H9 (cell line): ENCODE measurements around the gene EFHD2. TPM values are rescaled to one million over a fixed set of nuclear protein-coding genes. Genes with fewer than 3 reads are reported as not detected.

Experiments
- DNase-seq: peaks from one replicate; pipeline ENCODE4 v3.0.0-alpha.2; 2017
- H2AFZ ChIP-seq: one replicate; pipeline ENCODE4 v1.6.1; 2013; ENCODE audit warnings: mild to moderate bottlenecking, low read length, control low read depth, moderate library complexity
- H2AK5ac ChIP-seq: 2 replicates; pipeline ENCODE4 v1.6.1; 2013; ENCODE audit warnings: low read length, control low read depth, mixed read lengths; ENCODE audit not compliant: insufficient read length
- H2BK120ac ChIP-seq: one replicate; pipeline ENCODE4 v1.6.1; 2013; ENCODE audit warnings: low read depth, mild to moderate bottlenecking, low read length, control low read depth, inconsistent platforms; ENCODE audit not compliant: poor library complexity, severe bottlenecking
- H2BK12ac ChIP-seq: 2 replicates; pipeline ENCODE4 v1.6.1; 2013; ENCODE audit warnings: low read length, control low read depth, mixed read lengths, low read depth; ENCODE audit not compliant: insufficient read length
- H2BK15ac ChIP-seq: 2 replicates; pipeline ENCODE4 v1.6.1; 2013; ENCODE audit warnings: low read depth, low read length, control low read depth
- H2BK20ac ChIP-seq: one replicate; pipeline ENCODE4 v1.6.1; 2013; ENCODE audit warnings: low read depth, mild to moderate bottlenecking, low read length, control low read depth, inconsistent platforms; ENCODE audit not compliant: poor library complexity, severe bottlenecking
- H2BK5ac ChIP-seq: 2 replicates; pipeline ENCODE4 v1.6.1; 2013; ENCODE audit warnings: low read length, control low read depth, mixed read lengths; ENCODE audit not compliant: insufficient read length
- H3K14ac ChIP-seq: 2 replicates; pipeline ENCODE4 v1.6.1; 2013; ENCODE audit warnings: low read length, control low read depth; ENCODE audit not compliant: insufficient read depth
- H3K18ac ChIP-seq: 2 replicates; pipeline ENCODE4 v1.6.1; 2013; ENCODE audit warnings: low read depth, mild to moderate bottlenecking, mixed read lengths, low read length, control low read depth; ENCODE audit not compliant: insufficient read length
- H3K23ac ChIP-seq: 2 replicates; pipeline ENCODE4 v1.6.1; 2013; ENCODE audit warnings: low read length, control low read depth, mixed read lengths, low read depth; ENCODE audit not compliant: insufficient read length
- H3K23me2 ChIP-seq: 2 replicates; pipeline ENCODE4 v1.6.1; 2013; ENCODE audit warnings: low read depth, mild to moderate bottlenecking, mixed read lengths, low read length, control low read depth; ENCODE audit not compliant: insufficient read length, poor library complexity, severe bottlenecking
- H3K27ac ChIP-seq: 2 replicates; pipeline ENCODE4 v1.5.1; 2013; ENCODE audit warnings: low read length, control low read depth, mixed read lengths, low read depth; ENCODE audit not compliant: insufficient read length
- H3K27me3 ChIP-seq: 2 replicates; pipeline ENCODE4 v1.6.1; 2013; ENCODE audit warnings: low read length, control low read depth, inconsistent platforms; ENCODE audit not compliant: insufficient read depth
- H3K4ac ChIP-seq: 2 replicates; pipeline ENCODE4 v1.6.1; 2013; ENCODE audit warnings: low read depth, mild to moderate bottlenecking, control low read depth, inconsistent platforms, low read length, moderate library complexity
- H3K4me1 ChIP-seq: 2 replicates; pipeline ENCODE4 v1.6.1; 2013; ENCODE audit warnings: low read length, control low read depth, inconsistent platforms; ENCODE audit not compliant: insufficient read depth
- H3K4me2 ChIP-seq: 2 replicates; pipeline ENCODE4 v1.6.1; 2013; ENCODE audit warnings: low read length, control low read depth, mixed read lengths; ENCODE audit not compliant: insufficient read length, insufficient read depth
- H3K56ac ChIP-seq: 2 replicates; pipeline ENCODE4 v1.6.1; 2013; ENCODE audit warnings: low read depth, mild to moderate bottlenecking, mixed read lengths, low read length, control low read depth; ENCODE audit not compliant: insufficient read length
- H3K79me1 ChIP-seq: 2 replicates; pipeline ENCODE4 v1.6.1; 2013; ENCODE audit warnings: low read depth, mild to moderate bottlenecking, moderate library complexity, low read length, control low read depth, inconsistent platforms; ENCODE audit not compliant: insufficient read depth, poor library complexity, severe bottlenecking
- H3K79me2 ChIP-seq: 2 replicates; pipeline ENCODE4 v1.6.1; 2013; ENCODE audit warnings: low read length, control low read depth, inconsistent platforms; ENCODE audit not compliant: insufficient read depth
- H3K9ac ChIP-seq: 2 replicates; pipeline ENCODE4 v1.6.1; 2013; ENCODE audit warnings: low read length, control low read depth, mixed read lengths; ENCODE audit not compliant: insufficient read length; ENCODE audit errors: extremely low read depth
- H3K9me3 ChIP-seq: one replicate; pipeline ENCODE4 v1.6.1; 2013; ENCODE audit warnings: low read depth, low read length, inconsistent platforms; ENCODE audit not compliant: control insufficient read depth
- H3T11ph ChIP-seq: one replicate; pipeline ENCODE4 v1.6.1; 2013; ENCODE audit warnings: mild to moderate bottlenecking, low read length, control low read depth, inconsistent platforms
- H4K20me1 ChIP-seq: one replicate; pipeline ENCODE4 v1.6.1; 2013; ENCODE audit not compliant: control insufficient read depth, insufficient read length, insufficient read depth
- H4K5ac ChIP-seq: 2 replicates; pipeline ENCODE4 v1.6.1; 2013; ENCODE audit warnings: low read depth, mild to moderate bottlenecking, mixed read lengths, low read length, control low read depth; ENCODE audit not compliant: insufficient read length
- H4K8ac ChIP-seq: replicated peaks from 2 replicates; pipeline ENCODE4 v1.6.1; 2013; ENCODE audit warnings: low read length, control low read depth, mixed read lengths, low read depth; ENCODE audit not compliant: insufficient read length
- H4K91ac ChIP-seq: 2 replicates; pipeline ENCODE4 v1.6.1; 2013; ENCODE audit warnings: low read depth, mild to moderate bottlenecking, moderate library complexity, mixed read lengths, low read length, control low read depth; ENCODE audit not compliant: insufficient read length
- H3K27ac Mint-ChIP-seq, 3 experiments: 2 replicates in 2 of 3; 3 replicates in 1 of 3; pipeline ENCODE4 v1.8.0; 2020 to 2021; ENCODE audit warnings: mixed read lengths in 3 of 3, mild to moderate bottlenecking in 1 of 3, moderate library complexity in 1 of 3
- H3K27me3 Mint-ChIP-seq: 2 replicates; pipeline ENCODE4 v1.8.0; 2021; ENCODE audit warnings: low read depth, mild to moderate bottlenecking, moderate library complexity, mixed read lengths
- H3K36me3 Mint-ChIP-seq, 3 experiments: 2 replicates in 2 of 3; 3 replicates in 1 of 3; pipeline ENCODE4 v1.8.0; 2020 to 2021; ENCODE audit warnings: low read depth in 3 of 3, mixed read lengths in 3 of 3; ENCODE audit not compliant: insufficient read depth in 1 of 3
- H3K4me1 Mint-ChIP-seq, 2 experiments: 2 replicates each; pipeline ENCODE4 v1.8.0; 2020; ENCODE audit warnings: mixed read lengths in 2 of 2
- H3K4me3 Mint-ChIP-seq, 2 experiments: 2 replicates in 1 of 2; 3 replicates in 1 of 2; pipeline ENCODE4 v1.8.0; 2020 to 2021; ENCODE audit warnings: mild to moderate bottlenecking in 2 of 2, mixed read lengths in 2 of 2, moderate library complexity in 1 of 2
- H3K9me3 Mint-ChIP-seq, 2 experiments: 2 replicates in 1 of 2; 3 replicates in 1 of 2; pipeline ENCODE4 v1.8.0; 2020; ENCODE audit warnings: mild to moderate bottlenecking in 2 of 2, mixed read lengths in 2 of 2, moderate library complexity in 1 of 2
- WGBS: extraction: QIAGEN DNeasy Blood & Tissue Kit; methylation state at CpG from one replicate; pipeline ENCODE4 v1.1.7; 2013; ENCODE audit warnings: missing lambda C conversion rate, low lambda C conversion rate, mixed read lengths; ENCODE audit not compliant: insufficient read length; ENCODE audit errors: extremely low coverage; 5-methylcytosine and 5-hydroxymethylcytosine counted together
- total RNA-seq: library from RNA; stranded (reverse); gene quantifications from 2 replicates; pipeline ENCODE4 v1.2.1, GENCODE V29; 2021
- TF ChIP-seq, protein P1 (sequence below): fragments of 200-600 bp; sonication (generic); conservative IDR thresholded peaks from 3 replicates; pipeline ENCODE4 v1.8.0; 2021; ENCODE audit warnings: antibody characterized with exemption, mild to moderate bottlenecking

EFHD2 gene
- total RNA-seq, 1 experiment from 2014 or later: 16.5 TPM

GRCh38 chr1:15431571-15431948 is 21.9 kb downstream of the EFHD2 start:
- TF ChIP-seq, protein P1, sequence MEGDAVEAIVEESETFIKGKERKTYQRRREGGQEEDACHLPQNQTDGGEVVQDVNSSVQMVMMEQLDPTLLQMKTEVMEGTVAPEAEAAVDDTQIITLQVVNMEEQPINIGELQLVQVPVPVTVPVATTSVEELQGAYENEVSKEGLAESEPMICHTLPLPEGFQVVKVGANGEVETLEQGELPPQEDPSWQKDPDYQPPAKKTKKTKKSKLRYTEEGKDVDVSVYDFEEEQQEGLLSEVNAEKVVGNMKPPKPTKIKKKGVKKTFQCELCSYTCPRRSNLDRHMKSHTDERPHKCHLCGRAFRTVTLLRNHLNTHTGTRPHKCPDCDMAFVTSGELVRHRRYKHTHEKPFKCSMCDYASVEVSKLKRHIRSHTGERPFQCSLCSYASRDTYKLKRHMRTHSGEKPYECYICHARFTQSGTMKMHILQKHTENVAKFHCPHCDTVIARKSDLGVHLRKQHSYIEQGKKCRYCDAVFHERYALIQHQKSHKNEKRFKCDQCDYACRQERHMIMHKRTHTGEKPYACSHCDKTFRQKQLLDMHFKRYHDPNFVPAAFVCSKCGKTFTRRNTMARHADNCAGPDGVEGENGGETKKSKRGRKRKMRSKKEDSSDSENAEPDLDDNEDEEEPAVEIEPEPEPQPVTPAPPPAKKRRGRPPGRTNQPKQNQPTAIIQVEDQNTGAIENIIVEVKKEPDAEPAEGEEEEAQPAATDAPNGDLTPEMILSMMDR: no peak
- no peaks in the 10 kb centered on the region; the same call in 1 of the 2 replicates for H3K27me3 Mint-ChIP-seq
- H4K20me1 ChIP-seq: no peaks in the 10 kb centered on the region
- no peak overlapping the region for H4K5ac ChIP-seq
- H3K27ac ChIP-seq: no peak overlapping the region
- H3K9ac ChIP-seq: no peak overlapping the region
- no peak overlapping the region for H4K91ac ChIP-seq
- H3K56ac ChIP-seq: no peak overlapping the region
- H3K4me3 Mint-ChIP-seq: no peak overlapping the region
- no peak overlapping the region for H3K23ac ChIP-seq
- no peaks in the 10 kb centered on the region for H3K4me1 ChIP-seq
- H3K4ac ChIP-seq: no peak overlapping the region
- no CpG with 5 or more reads among the region's 4 CpGs for WGBS
- no peak overlapping the region for H3K27ac Mint-ChIP-seq
- no peak overlapping the region for H3T11ph ChIP-seq
- H3K18ac ChIP-seq: no peak overlapping the region
- DNase-seq: no peak
- H3K79me2 ChIP-seq: no peaks in the 10 kb centered on the region
- no peak overlapping the region for H2BK5ac ChIP-seq
- H3K14ac ChIP-seq: no peak overlapping the region
- H3K79me1 ChIP-seq: no peaks in the 10 kb centered on the region
- H3K9me3 Mint-ChIP-seq: no peaks in the 10 kb centered on the region; a peak in 1 of 5 replicates
- H3K9me3 ChIP-seq: no peaks in the 10 kb centered on the region
- H3K4me2 ChIP-seq: no peak overlapping the region
- no peak overlapping the region for H4K8ac ChIP-seq
- H2BK12ac ChIP-seq: no peak overlapping the region
- H3K36me3 Mint-ChIP-seq: peaks cover 0 to 4% (median 2%) of the 10 kb centered on the region in 3 experiments; a peak in 4 of 7 replicates
- H2BK15ac ChIP-seq: no peak overlapping the region
- no peak overlapping the region for H2AFZ ChIP-seq
- H2AK5ac ChIP-seq: no peak overlapping the region
- no peak overlapping the region for H2BK20ac ChIP-seq
- H3K23me2 ChIP-seq: no peaks in the 10 kb centered on the region
- H2BK120ac ChIP-seq: no peak overlapping the region
- peaks cover 7 to 16% of the 10 kb centered on the region in 2 experiments for H3K4me1 Mint-ChIP-seq
- H3K27me3 ChIP-seq: no peaks in the 10 kb centered on the region
